Body of pancreas (tissue), 4 donors: ENCODE data around the gene DNER.

ENCODE experiments used
- POLR2A ChIP-seq, 3 donors: fragments of 450-650 bp; IDR thresholded peaks; one replicate each; pipeline ENCODE4 v1.6.1; 2016; ENCODE audit warnings: antibody characterized with exemption in 3 of 3, mild to moderate bottlenecking in 2 of 3
- TF ChIP-seq, protein P1 (sequence below), 7 experiments: fragments of 450-650 bp in 4 of 7; fragments of 200-600 bp in 3 of 7; sonication (generic) in 3 of 7; IDR thresholded peaks; one replicate each; pipeline ENCODE4 v1.5.1; 2016 to 2019; ENCODE audit warnings: antibody characterized with exemption in 7 of 7

DNA sequence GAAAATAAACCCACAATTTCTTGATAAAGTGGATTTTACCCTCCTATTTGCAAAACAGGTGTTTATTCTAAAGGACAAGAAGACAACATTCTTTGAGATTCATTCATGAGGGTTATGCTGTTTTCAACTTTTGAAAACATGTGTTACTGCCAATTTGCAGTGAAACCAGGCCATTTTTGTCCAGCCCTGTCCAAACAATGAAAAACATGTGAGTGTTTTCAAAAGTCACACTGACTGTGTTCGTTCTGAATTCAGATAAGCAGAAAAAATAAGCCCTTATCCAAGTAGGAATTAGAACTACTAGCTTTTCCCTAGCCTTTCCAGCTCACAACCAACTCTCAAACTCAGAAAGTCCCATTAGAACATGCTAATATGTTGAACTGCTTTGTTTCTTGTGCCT lies 295.2 kb downstream of the DNER start:
- no peak for TF ChIP-seq POLR2A (IDR thresholded peaks at IDR 0.05)
- TF ChIP-seq, protein P1, sequence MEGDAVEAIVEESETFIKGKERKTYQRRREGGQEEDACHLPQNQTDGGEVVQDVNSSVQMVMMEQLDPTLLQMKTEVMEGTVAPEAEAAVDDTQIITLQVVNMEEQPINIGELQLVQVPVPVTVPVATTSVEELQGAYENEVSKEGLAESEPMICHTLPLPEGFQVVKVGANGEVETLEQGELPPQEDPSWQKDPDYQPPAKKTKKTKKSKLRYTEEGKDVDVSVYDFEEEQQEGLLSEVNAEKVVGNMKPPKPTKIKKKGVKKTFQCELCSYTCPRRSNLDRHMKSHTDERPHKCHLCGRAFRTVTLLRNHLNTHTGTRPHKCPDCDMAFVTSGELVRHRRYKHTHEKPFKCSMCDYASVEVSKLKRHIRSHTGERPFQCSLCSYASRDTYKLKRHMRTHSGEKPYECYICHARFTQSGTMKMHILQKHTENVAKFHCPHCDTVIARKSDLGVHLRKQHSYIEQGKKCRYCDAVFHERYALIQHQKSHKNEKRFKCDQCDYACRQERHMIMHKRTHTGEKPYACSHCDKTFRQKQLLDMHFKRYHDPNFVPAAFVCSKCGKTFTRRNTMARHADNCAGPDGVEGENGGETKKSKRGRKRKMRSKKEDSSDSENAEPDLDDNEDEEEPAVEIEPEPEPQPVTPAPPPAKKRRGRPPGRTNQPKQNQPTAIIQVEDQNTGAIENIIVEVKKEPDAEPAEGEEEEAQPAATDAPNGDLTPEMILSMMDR (IDR thresholded peaks at IDR 0.05) = no peak
